ENCODE data around the gene IGLON5.

Gene IGLON5

DNA sequence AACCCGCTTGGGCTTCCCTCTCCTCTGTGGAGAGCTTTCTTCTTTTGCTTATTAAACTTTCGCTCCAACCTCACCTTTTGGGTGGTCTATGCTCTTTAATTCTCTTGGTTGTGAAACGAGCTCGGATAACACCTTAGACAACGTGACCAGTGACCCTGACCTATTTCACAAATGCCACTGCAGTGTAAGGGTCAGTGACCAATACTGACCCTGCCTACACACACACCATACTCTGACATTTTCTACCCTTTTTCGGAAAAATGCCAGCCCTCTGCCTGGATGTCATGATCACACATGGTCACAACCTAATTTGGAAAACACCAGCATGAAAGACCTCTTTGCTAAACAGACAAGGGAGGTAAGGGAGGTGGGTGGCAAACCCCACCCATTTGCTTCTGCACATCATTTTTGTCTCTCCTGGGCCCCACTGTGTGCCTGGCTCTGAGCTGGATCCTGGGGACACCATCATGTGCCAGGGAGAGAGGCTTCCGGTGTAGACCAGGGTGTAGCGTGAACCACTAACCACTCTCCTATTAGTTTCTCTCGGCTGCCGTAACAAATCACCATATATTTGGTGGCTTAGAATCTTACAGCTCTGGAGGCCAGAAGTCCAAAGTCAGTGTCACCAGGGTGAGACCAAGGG, 44.8 kb downstream of the IGLON5 start:
- Mint-ChIP-seq H3K4me3 (no peak overlapping the region), H3K36me3 (peaks cover 35 to 43% of the 10 kb centered on the region in 2 donors), H3K9me3 (no peaks in the 10 kb centered on the region), H3K27ac (peak overlapping the region; percentile 42), H3K4me1 (peaks cover 2 to 10% of the 10 kb centered on the region in 2 donors), H3K27me3 (no peaks in the 10 kb centered on the region)
- no peak for ATAC-seq (replicated peaks)
- no peak for DNase-seq

DNA sequence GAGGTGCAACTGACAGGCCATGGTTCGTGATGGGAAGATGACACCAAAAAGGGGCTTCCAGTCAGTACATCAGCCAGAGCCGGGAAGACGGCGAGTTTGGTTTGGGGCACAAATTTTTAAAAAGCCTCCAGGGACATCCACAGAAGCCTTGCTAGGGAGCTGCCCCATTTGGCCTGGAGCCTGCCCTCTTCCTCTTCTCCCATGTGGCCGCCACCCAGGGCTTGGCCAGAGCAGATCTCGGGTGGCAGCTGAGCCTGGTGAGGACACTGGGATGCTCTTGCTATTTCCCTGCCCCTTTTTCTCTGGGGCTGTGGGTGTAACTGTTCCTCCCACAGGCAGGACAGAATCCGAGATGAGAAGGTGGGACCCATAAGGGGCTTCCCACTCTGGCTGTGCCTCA, 46.5 kb downstream of the IGLON5 start:
- peaks cover 6 to 23% of the 10 kb centered on the region in 2 donors for H3K4me1 Mint-ChIP-seq
- no peak for ATAC-seq (replicated peaks)
- no peaks in the 10 kb centered on the region for H3K27me3 Mint-ChIP-seq
- H3K27ac Mint-ChIP-seq: no peak overlapping the region
- no peak overlapping the region for H3K4me3 Mint-ChIP-seq
- no peaks in the 10 kb centered on the region for H3K9me3 Mint-ChIP-seq
- no peak for DNase-seq
- H3K36me3 Mint-ChIP-seq: peaks cover 23 to 34% of the 10 kb centered on the region in 2 donors

DNA sequence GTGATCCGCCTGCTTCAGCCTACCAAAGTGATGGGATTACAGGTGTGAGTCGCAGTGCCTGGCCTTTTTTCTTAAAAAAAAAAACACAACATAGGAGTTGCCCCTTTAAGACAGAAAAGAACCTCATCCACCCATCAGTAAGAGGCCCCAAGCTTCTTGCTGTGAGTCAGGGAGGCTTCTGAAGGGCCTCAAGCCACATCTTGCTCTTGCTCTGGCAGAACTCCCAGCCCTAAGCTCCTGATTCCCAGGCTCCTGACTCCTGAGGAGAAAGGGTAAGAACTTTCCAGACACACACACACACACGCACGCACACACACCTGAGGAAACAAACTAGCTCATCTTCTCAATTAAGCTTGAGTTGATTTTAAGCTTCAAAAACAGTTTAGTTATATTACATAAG, 47.9 kb downstream of the IGLON5 start:
- no peaks in the 10 kb centered on the region for H3K27me3 Mint-ChIP-seq
- DNase-seq: no peak
- H3K9me3 Mint-ChIP-seq: no peaks in the 10 kb centered on the region
- peaks cover 21 to 32% of the 10 kb centered on the region in 2 donors for H3K36me3 Mint-ChIP-seq
- H3K27ac Mint-ChIP-seq: no peak overlapping the region
- H3K4me1 Mint-ChIP-seq: peaks cover 17 to 37% of the 10 kb centered on the region in 2 donors
- H3K4me3 Mint-ChIP-seq: no peak overlapping the region
- no peak for ATAC-seq (replicated peaks)

DNA sequence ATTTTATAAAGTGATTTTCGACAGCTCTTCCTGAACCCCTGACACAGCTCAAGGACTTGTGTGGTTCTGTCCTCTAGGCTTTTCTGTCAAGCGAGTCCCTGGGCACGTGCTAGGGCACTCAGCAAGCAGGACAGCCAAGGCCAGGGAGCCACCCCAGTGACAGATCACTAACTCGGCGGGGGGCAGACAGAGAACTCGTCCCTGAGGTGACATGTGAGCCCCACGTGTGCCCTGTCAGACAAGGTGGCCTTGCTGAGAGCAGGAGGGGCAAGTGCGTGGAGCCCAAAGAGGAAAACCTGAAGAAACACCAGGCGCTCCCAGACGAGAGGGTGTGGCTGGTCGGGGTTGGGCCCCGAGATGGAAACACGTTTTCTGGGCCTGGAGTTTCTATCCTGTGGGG, 49.8 kb downstream of the IGLON5 start:
- Mint-ChIP-seq H3K9me3 (no peaks in the 10 kb centered on the region), H3K4me3 (no peak overlapping the region), H3K27me3 (no peaks in the 10 kb centered on the region), H3K27ac (no peak overlapping the region), H3K4me1 (peaks cover 27 to 51% of the 10 kb centered on the region in 2 donors), H3K36me3 (peaks cover 21 to 26% of the 10 kb centered on the region in 2 donors)
- no peak for ATAC-seq (replicated peaks)
- no peak for DNase-seq

DNA sequence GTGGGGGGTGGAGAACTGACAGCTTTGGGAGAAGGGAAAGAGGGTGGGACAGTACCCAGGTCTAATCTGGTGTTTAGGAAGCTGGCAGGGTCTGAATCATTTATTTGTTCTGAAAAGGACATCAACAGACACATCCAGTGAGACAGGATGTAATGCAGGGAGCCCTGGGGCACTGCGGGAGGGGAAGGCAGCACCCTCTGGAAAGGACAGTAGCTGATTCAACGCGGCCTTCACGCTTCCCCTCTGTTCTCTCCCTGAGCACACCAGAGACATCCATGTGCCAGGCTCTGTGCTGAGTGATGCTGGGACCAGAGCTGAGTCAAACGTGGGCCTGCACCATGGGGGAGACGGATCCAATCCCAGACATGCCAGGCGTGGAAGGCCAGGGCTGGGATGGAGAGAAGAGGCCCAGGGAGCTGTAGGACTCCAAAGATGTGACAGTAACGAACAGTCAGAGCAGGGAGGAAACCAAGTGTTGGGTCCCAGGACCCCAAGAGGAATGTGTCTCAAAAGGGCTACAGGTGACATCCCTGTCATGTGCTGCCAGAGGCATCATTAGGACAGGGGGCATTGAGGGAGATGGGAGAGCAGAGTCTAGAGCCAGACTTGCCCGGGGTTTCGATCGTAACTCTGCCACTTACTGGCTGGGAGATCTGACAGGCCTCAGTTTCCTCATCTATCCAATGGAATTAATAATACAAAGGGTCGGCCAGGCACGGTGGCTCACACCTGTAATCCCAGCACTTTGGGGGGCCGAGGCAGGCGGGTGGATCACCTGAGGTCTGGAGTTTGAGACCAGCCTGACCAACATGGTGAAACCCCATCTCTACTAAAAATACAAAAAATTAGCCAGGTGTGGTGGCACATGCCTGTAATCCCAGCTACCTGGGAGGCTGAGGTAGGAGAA, 53.0 kb downstream of the IGLON5 start:
- Mint-ChIP-seq H3K4me3 (peak overlapping the region; percentile 33 to 36), H3K9me3 (no peaks in the 10 kb centered on the region), H3K27ac (peak overlapping the region; percentile 57), H3K4me1 (peaks cover 32 to 59% of the 10 kb centered on the region in 2 donors), H3K36me3 (peaks cover 11 to 17% of the 10 kb centered on the region in 2 donors), H3K27me3 (no peaks in the 10 kb centered on the region)
- no peak for ATAC-seq (replicated peaks)
- no peak for DNase-seq

DNA sequence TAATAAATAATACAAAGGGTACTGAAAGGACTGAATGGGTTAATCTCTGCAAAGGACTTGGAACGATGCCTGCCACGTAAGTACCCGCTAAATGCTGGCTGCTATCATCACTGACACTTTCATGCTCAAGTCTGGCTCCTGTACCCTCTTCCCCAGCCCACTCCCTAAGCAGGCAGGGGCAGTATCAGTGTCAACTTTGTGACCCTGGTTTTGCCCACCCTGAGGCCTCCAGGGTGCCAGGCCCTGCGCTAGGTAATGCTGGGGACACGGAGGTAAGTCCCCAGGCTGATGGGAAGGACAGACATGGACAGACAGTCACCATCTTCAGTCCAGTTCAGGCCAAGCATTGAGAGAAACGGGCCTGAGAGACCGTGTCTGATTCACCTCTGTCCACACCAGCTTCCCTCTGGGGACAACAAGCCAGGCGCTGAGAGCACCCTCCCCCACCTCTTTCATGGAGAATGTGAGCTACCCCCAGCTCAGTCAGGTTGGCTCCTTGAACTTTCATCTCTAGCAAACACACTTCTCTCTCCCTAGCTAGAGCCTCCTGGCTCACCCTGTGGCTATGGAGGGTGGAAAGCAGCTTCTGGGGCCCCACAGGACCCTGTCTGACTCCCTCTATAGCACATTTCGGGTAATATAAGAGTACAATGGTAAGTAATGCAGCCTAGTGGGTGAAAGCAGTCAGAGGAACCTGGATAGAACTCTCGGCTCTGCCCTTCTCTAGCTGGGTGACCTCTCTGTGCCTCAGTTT, 53.9 kb downstream of the IGLON5 start:
- Mint-ChIP-seq H3K36me3 (peaks cover 10 to 19% of the 10 kb centered on the region in 2 donors), H3K27me3 (no peaks in the 10 kb centered on the region), H3K27ac (peak overlapping the region; percentile 97), H3K9me3 (no peaks in the 10 kb centered on the region), H3K4me3 (peak overlapping the region; percentile 95 to 96), H3K4me1 (peaks cover 36 to 60% of the 10 kb centered on the region in 2 donors)
- no peak for DNase-seq
- ATAC-seq (replicated peaks): peak in 1 of 2 donors; percentile 6

DNA sequence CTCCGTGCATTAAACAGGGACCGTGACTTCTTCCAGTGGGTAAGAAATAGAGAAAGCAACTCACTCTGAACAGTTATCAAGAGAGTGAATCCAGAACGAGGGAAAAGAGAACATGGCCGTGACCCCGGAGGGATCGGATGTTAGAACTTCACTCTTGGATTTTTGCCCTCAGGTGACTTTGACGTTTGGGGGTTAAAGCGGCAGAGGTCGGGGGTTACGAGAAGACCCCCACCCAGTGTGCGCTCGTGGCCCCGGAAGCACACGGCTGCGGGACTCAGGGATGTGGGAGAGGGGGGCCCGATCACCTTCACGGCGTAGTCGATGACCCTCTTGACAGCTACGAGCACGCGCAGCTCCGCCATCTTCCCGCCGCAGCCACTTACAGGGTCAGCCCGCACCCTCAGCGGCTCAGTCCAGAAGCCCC, 54.5 kb downstream of the IGLON5 start, which contains the start of gene ETFB:
TSS of gene ETFB (minus strand) at position 424 of the 424 bp plus-strand sequence. CDS start at position 362, 62 bp downstream.
- H3K4me3 Mint-ChIP-seq: peak within 1 kb of the TSS; percentile 95 to 96
- H3K9me3 Mint-ChIP-seq: no peaks in the 10 kb centered on the region
- peaks cover 10 to 22% of the 10 kb centered on the region in 2 donors for H3K36me3 Mint-ChIP-seq
- no peaks in the 10 kb centered on the region for H3K27me3 Mint-ChIP-seq
- ATAC-seq (replicated peaks) (no peak), DNase-seq (no peak)
- H3K4me1 Mint-ChIP-seq: peaks cover 41 to 66% of the 10 kb centered on the region in 2 donors
- H3K27ac Mint-ChIP-seq: peak within 1 kb of the TSS; percentile 97

DNA sequence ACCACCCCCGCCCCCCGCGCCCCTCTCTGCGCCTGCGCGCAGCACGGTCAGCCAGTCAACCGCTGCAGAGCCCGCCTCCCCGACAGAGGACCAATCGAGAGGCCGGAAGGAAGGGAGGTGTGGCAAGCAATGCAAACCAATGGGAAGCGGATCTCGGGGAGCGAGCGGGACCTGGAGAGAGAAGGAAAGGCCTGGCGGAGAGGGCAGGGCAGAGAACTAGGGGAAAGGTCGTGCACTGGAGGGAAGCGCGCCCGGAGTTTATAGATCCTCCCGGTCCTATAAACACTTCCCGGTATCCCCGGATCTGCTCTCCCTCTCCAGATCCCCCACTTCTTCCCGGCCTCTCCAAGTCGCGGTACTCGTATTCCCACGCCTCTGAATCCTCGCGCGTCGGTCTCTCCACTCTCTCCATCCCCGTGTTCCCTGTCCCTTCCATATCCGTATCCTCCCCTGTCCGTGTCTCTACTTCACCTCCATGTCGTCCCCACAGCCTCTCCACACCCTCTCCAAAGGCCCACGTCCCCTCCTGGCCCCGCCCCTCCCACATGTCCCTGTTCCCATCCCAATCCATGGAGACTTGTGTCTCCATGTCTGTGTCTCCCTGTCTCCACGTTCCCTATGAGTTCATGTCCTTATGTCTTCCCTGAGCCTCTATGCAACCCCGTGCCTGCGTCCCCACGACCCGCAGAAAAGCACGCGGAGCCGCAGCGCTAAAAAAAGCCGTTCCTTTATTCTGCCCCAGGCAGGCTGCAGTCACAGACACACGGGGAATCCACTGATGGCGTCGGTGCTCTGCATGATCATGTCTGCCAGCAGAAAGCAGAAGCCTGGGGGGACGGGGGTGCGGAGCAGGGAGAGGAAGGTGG, 55.2 kb downstream of the IGLON5 start:
- ATAC-seq (replicated peaks) (peak; percentile 57 to 62), DNase-seq (peak; percentile 93)
- Mint-ChIP-seq H3K36me3 (peaks cover 10 to 19% of the 10 kb centered on the region in 2 donors), H3K4me3 (peak overlapping the region; percentile 95 to 96), H3K27ac (peak overlapping the region; percentile 97), H3K9me3 (no peaks in the 10 kb centered on the region), H3K4me1 (peaks cover 45 to 72% of the 10 kb centered on the region in 2 donors), H3K27me3 (no peaks in the 10 kb centered on the region)

DNA sequence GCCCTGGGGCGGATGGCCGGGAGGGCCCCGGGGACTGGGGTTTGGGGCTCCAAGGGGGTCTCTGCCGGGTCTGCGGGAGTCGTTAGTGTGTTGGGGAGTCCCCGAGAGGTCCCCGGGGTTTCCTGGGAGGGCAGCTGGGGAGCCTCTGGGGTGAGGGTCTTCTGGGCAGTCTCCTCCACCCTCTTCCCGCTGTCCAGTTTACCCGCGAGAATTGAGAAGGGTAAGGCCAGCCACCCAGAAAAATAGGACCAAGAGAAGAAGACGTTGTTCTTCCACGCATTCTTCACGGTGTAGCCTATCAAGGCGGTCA, 55.8 kb downstream of the IGLON5 start:
- no peaks in the 10 kb centered on the region for H3K27me3 Mint-ChIP-seq
- H3K4me1 Mint-ChIP-seq: peaks cover 49 to 72% of the 10 kb centered on the region in 2 donors
- H3K4me3 Mint-ChIP-seq: peak overlapping the region; percentile 95 to 96
- H3K36me3 Mint-ChIP-seq: peaks cover 10 to 19% of the 10 kb centered on the region in 2 donors
- ATAC-seq (replicated peaks) (no peak), DNase-seq (no peak)
- no peaks in the 10 kb centered on the region for H3K9me3 Mint-ChIP-seq
- peak overlapping the region; percentile 97 for H3K27ac Mint-ChIP-seq

DNA sequence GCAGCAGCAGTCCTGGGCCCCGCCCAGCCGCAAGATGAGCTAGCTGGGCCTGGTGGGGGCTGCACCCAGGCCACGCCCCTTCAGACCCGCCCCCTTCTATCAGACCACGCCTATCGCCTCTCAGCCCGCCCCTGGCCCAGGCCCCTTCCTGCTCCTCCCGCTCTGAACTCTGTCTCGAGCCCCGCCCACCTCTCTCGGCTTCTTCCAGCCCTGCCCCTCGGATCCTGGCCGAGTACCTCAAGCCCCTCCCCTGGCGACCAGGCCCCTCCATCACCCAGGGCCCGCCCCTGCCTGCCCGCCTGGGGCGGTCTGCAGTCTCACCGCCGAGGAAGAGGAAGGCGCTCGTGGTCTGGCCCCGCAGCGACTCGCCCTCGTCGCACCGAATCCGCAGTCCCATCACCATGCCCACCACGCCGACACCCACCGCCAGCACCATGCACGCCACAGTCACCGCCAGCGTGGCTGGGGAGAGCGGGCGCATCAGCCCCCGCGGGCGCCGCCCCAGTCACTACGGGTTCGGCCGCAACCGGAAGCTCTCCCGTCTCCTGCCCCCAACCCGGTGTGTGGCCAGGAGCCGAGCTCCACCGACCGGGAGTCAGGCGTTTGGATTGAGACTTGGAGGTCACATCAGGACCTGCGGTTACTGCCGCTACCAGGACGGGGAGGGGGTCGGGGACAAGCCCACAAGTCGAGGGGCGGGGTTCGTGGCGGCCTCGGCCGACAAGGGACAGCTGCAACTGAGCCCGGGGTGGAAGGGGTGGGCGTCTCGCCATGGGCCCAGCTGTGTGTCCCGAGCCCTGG, 56.3 kb downstream of the IGLON5 start:
- peak; percentile 80 to 86 for ATAC-seq (replicated peaks)
- peaks cover 10 to 18% of the 10 kb centered on the region in 2 donors for H3K36me3 Mint-ChIP-seq

DNA sequence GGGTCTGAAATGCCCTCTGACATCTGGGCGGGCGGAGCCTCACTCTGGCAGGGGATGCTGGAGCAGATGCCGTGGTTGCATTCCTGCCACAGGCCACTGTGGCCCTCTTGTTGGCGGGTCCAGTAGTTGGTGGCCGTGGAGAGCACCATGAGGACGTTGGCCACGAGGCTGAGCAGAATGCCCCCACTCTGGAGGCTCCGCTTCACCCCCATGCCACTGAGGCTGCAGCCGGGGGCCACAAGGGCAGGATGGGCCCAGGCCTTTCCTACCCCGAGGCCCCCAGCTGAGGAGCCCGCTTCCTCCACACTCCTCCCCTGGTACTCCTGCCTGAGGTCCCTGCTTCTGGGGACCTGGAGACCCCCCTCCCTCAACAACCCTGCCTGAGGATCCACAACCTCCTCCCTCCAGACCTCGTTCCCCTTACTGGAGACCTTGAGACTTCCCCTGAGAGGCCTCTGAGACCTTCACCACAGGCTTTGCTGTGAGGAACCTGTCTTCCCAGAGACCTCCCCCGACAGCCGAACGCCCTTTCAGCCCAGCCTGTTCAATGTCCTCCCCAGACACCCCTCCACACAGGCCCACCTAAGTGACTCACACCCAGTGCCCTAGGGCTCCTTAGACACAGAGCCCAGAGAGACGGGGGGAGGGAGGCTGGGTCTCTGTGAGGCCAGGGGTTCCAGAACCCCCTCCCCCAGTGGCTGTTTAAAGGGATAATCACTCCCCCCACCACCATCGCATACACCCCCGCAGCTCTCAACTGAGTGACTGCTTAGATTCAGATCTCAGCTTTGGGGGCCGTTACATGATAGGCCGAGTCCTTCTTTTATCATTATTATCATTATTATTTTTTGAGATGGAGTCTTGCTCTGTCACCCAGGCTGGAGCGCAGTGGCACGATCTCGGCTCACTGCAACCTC, 57.2 kb downstream of the IGLON5 start, which contains the start of gene CLDND2:
TSS of gene CLDND2 (minus strand) at position 638 of the 917 bp plus-strand sequence. CDS start at position 212, 426 bp downstream.
- ATAC-seq (replicated peaks) (no peak), DNase-seq (no peak)
- peaks cover 49 to 72% of the 10 kb centered on the region in 2 donors for H3K4me1 Mint-ChIP-seq
- no peaks in the 10 kb centered on the region for H3K27me3 Mint-ChIP-seq
- peak within 1 kb of the TSS; percentile 97 for H3K27ac Mint-ChIP-seq
- H3K4me3 Mint-ChIP-seq: peak within 1 kb of the TSS; percentile 95 to 96
- no peaks in the 10 kb centered on the region for H3K9me3 Mint-ChIP-seq
- peaks cover 10 to 17% of the 10 kb centered on the region in 2 donors for H3K36me3 Mint-ChIP-seq

More for the DNA sequence above, 56.3 kb downstream of the IGLON5 start:
- Mint-ChIP-seq H3K4me3 (peak overlapping the region; percentile 95 to 96), H3K27ac (peak overlapping the region; percentile 97), H3K9me3 (no peaks in the 10 kb centered on the region), H3K27me3 (no peaks in the 10 kb centered on the region), H3K4me1 (peaks cover 52 to 72% of the 10 kb centered on the region in 2 donors)
- DNase-seq: peak; percentile 99

DNA sequence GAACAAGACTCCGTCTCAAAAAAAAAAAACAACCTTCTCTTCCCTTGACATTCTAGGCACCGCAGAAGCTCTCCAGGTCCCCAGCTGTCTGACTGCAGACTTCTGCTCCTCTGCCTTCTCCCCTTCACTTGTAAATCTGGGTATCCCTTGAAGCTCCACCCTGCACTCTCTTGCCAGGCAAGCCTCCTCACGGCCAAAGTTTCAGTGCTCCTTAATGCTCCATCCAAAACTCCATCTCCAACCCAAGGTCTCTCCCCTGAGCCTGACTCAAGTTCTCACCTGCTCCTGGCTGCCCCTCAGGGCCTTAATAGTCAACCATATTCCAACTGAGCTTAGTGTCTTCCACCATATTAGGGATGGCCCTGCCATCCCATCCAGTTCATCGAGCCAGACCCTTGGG, 58.8 kb downstream of the IGLON5 start:
- peak overlapping the region; percentile 78 for H3K27ac Mint-ChIP-seq
- no peaks in the 10 kb centered on the region for H3K27me3 Mint-ChIP-seq
- DNase-seq: no peak
- H3K4me3 Mint-ChIP-seq: peak overlapping the region in 1 of 2 donors; percentile 18
- no peak for ATAC-seq (replicated peaks)
- H3K36me3 Mint-ChIP-seq: peaks cover 6 to 17% of the 10 kb centered on the region in 2 donors
- H3K9me3 Mint-ChIP-seq: no peaks in the 10 kb centered on the region
- H3K4me1 Mint-ChIP-seq: peaks cover 45 to 69% of the 10 kb centered on the region in 2 donors

Data from stimulated activated naive B cell treated with anti-CD40 and anti-IgM and Interleukin-4, amounts not matched to agents 10 μg/mL and 1 μg/mL and 100 μg/mL, for 72 hours (primary cell).